PFSK-1 (cell line): ENCODE measurements around the gene DKKL1. TPM values are rescaled to one million over a fixed set of nuclear protein-coding genes. Genes with fewer than 3 reads are reported as not detected.

Source experiments
- FOXP2 ChIP-seq: optimal IDR thresholded peaks from 2 replicates; pipeline ENCODE3; 2011; ENCODE audit warnings: borderline replicate concordance, control low read depth, inconsistent platforms; ENCODE audit not compliant: insufficient read depth; ENCODE audit errors: extremely low read length, extremely low read depth
- POLR2AphosphoS5 ChIP-seq: IDR thresholded peaks from 2 replicates; pipeline ENCODE4 v1.6.1; 2012; ENCODE audit warnings: low read depth, mild to moderate bottlenecking, control low read depth, low read length, moderate library complexity
- SIN3A ChIP-seq: IDR thresholded peaks from 2 replicates; pipeline ENCODE4 v1.6.1; 2012; ENCODE audit warnings: mild to moderate bottlenecking, low read length, moderate library complexity, borderline replicate concordance; ENCODE audit not compliant: insufficient read depth
- TAF1 ChIP-seq: IDR thresholded peaks from 2 replicates; pipeline ENCODE4 v1.6.1; 2012; ENCODE audit warnings: low read length, control low read depth, borderline replicate concordance; ENCODE audit not compliant: insufficient read depth
- polyA plus RNA-seq: library from polyadenylated mRNA; unstranded; fragments of >200 nt; gene quantifications from one replicate; pipeline ENCODE4 v1.2.1, GENCODE V29; 2012; ENCODE audit warnings: low read depth, missing spikeins; ENCODE audit not compliant: insufficient read length
- TF ChIP-seq, protein P1 (sequence below), 2 experiments: IDR thresholded peaks; 2 replicates each; pipeline versions ENCODE4 v1.6.1 to v1.8.0; 2011 to 2012; ENCODE audit warnings: low read depth in 2 of 2, low read length in 2 of 2, control low read depth in 1 of 2, inconsistent platforms in 1 of 2, mild to moderate bottlenecking in 1 of 2, moderate library complexity in 1 of 2; ENCODE audit not compliant: insufficient read depth in 1 of 2

Gene DKKL1
- 0.44 TPM for polyA plus RNA-seq

DNA sequence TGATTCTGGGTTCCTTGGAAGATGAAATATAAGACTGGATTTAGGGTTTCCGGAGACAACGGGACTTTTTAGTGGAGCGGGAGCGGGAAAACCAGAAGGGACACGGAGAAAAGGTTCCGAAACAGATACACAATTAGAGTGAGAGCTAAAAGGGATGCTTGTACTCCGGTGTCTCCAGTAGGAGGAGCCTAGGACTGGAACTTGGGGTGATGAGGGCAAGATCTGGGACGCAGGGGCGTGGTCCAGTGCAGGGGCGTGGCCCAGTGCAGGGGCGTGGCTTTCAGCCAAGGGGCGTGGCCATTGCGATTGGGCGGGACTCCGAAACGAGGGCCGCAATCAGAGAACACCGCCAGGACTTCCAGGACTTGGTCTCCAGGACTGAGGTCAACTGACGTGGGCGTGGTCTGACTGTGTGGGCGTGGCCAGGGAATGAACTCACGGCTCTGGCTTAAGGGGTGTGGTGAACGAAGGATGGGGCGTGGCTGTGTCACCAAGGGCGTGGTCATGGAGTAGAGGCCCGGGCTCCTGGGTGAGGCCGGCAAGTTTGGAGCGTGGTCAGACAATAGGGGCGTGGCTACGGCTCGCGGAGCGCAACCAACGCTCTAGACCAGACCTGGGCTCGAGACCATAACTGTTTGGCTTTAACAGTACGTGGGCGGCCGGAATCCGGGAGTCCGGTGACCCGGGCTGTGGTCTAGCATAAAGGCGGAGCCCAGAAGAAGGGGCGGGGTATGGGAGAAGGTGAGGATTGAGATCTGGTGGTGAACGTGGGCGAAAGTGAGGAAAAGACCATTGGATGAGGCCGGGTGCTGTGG, at the start of gene DKKL1:
Gene DKKL1 (plus strand): TSS at position 610 of the 815 bp plus-strand sequence. CDS start 122 bp downstream, at position 732.
- TF ChIP-seq, protein P1, sequence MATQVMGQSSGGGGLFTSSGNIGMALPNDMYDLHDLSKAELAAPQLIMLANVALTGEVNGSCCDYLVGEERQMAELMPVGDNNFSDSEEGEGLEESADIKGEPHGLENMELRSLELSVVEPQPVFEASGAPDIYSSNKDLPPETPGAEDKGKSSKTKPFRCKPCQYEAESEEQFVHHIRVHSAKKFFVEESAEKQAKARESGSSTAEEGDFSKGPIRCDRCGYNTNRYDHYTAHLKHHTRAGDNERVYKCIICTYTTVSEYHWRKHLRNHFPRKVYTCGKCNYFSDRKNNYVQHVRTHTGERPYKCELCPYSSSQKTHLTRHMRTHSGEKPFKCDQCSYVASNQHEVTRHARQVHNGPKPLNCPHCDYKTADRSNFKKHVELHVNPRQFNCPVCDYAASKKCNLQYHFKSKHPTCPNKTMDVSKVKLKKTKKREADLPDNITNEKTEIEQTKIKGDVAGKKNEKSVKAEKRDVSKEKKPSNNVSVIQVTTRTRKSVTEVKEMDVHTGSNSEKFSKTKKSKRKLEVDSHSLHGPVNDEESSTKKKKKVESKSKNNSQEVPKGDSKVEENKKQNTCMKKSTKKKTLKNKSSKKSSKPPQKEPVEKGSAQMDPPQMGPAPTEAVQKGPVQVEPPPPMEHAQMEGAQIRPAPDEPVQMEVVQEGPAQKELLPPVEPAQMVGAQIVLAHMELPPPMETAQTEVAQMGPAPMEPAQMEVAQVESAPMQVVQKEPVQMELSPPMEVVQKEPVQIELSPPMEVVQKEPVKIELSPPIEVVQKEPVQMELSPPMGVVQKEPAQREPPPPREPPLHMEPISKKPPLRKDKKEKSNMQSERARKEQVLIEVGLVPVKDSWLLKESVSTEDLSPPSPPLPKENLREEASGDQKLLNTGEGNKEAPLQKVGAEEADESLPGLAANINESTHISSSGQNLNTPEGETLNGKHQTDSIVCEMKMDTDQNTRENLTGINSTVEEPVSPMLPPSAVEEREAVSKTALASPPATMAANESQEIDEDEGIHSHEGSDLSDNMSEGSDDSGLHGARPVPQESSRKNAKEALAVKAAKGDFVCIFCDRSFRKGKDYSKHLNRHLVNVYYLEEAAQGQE (IDR thresholded peaks at IDR 0.05; ENCODE audit: insufficient read depth in 1 of 2, low read depth in 2 of 2, low read length in 2 of 2), result no peak
- TF ChIP-seq POLR2AphosphoS5, result no peak
- TF ChIP-seq SIN3A, result no peak
- no peak for TF ChIP-seq FOXP2
- TF ChIP-seq TAF1, result no peak

DNA sequence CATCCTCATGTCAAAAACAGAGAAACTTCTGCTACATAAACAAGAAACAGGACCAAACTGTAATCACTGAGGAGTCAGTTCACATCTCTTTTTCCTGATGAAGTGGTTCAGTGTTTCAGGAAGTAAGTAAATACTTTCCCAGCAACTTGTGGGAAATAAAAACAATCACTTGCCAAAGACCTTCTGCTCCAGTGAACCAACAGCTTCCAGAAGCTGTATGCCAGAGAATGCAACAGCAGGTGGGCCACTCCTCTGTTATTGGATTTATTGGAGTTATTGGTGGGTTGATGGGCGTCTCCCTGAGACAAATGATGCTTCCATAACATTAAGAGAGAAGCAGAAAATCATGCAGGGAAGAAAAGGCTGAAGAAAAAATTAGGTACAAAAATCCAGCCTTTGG, 48.6 kb upstream of the DKKL1 start:
- TF ChIP-seq FOXP2, result no peak
- TF ChIP-seq, protein P1 (IDR thresholded peaks at IDR 0.05; ENCODE audit: insufficient read depth in 1 of 2, low read depth in 2 of 2, low read length in 2 of 2), result no peak

DNA sequence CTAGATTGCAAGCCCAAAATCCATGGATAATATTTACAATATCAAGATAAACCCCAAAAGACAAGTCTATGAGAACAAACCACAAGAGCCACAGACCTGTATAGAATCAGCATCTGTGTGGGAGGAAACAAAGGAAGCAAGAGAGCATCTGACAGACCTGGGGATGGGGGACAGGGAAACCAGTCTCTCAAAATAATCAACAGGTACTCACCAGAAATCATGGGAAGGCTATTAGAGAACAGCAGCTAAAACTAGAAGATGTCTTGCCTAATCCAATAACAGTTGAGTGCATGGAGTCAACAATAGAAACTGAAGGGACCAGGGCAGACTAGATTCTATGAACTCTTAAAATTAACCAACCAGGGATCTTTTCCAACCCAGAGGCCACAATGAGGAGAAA, 47.4 kb upstream of the DKKL1 start:
- no peak for TF ChIP-seq SIN3A
- no peak for TF ChIP-seq POLR2AphosphoS5
- TF ChIP-seq, protein P1 (IDR thresholded peaks at IDR 0.05; ENCODE audit: insufficient read depth in 1 of 2, low read depth in 2 of 2, low read length in 2 of 2), result no peak
- TF ChIP-seq FOXP2, result no peak
- TF ChIP-seq TAF1, result no peak

DNA sequence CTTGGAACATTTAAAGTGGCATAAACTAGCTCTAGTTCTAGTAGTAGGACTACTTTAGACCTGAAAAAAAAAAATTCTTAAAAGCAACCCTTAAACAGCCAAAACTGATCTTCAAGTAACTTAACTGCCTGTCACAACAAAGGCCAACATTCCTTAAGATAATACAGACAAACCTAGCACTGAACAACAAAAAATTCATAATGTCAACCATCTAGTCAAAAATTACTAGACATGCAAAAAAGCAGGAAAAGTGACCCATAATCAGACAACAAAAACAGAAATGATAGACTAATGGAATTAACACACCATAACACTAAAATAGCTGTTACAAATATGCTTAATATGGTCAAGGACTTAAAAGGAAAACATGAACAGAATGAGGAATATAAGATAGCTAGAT, 45.4 kb upstream of the DKKL1 start:
- TF ChIP-seq POLR2AphosphoS5 (no peak), FOXP2 (no peak), TAF1 (no peak), SIN3A (no peak)
- TF ChIP-seq, protein P1 (IDR thresholded peaks at IDR 0.05; ENCODE audit: insufficient read depth in 1 of 2, low read depth in 2 of 2, low read length in 2 of 2), result no peak
